ENCODE measurements around the gene MYH11. TPM values are rescaled to one million over a fixed set of nuclear protein-coding genes. Genes with fewer than 3 reads are reported as not detected.

Gene MYH11
- total and polyA plus RNA-seq, 2 experiments from 2014 or later, result 2.0 to 12.2 TPM

DNA sequence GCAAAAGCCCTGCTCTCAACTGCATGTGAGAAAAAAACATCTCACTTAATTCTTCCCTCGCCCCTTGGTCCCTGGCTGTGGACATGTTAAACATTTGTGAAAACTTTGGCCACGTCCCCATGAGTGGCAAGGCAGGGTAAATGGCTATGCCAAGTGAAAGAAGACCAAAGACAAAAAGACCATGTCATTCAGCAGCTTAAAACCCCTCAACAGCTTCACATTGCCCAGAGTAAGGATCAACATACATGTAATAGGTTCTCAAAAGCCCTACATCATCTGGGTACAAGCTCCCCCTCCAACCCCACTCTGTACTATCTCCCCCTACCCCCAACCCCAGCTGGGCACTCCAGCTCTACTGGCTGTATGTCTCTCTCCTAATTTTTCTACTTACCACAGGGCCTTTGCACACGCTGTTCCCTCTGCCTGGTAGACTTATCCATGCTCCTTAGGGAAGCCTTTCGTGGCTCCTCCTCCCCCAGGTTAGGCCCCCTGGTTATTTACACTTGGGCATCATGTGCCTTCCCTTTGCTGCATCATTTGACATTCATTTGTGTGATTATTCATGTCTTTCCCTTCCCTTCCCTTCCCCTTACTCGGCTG, 131.1 kb downstream of the MYH11 start:
- TF ChIP-seq, protein P1, sequence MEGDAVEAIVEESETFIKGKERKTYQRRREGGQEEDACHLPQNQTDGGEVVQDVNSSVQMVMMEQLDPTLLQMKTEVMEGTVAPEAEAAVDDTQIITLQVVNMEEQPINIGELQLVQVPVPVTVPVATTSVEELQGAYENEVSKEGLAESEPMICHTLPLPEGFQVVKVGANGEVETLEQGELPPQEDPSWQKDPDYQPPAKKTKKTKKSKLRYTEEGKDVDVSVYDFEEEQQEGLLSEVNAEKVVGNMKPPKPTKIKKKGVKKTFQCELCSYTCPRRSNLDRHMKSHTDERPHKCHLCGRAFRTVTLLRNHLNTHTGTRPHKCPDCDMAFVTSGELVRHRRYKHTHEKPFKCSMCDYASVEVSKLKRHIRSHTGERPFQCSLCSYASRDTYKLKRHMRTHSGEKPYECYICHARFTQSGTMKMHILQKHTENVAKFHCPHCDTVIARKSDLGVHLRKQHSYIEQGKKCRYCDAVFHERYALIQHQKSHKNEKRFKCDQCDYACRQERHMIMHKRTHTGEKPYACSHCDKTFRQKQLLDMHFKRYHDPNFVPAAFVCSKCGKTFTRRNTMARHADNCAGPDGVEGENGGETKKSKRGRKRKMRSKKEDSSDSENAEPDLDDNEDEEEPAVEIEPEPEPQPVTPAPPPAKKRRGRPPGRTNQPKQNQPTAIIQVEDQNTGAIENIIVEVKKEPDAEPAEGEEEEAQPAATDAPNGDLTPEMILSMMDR (IDR thresholded peaks at IDR 0.05; ENCODE audit: low read depth, low read length), result no peak

DNA sequence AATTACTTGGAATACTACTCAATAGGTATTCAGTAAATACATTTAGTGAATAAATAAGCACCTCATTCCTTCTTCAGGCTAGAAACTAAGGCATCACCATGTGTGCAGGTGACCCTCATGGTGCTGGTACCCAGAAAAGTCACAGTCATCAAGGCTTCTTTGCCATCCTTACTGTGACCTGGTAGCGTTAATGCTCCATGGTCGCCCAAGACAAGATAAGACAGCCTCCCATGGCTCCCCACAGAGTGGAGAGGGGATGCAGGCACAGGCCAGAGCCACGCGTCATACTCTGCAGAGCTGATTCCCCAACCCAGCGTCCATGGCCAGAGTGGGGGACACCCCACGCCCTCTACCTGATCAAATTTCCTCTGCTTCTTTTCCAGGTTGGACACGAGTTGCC, 133.0 kb downstream of the MYH11 start:
- no peak overlapping the region for H3K4me3 ChIP-seq
- DNase-seq (ENCODE audit: low read depth in 1 of 2, low spot score in 1 of 2), result no peak
- TF ChIP-seq, protein P1 (IDR thresholded peaks at IDR 0.05; ENCODE audit: low read depth, low read length), result no peak
- H3K36me3 ChIP-seq, result no peaks in the 10 kb centered on the region
- H3K27ac ChIP-seq, result no peak overlapping the region
- H3K4me1 ChIP-seq (ENCODE audit: low read depth), result no peaks in the 10 kb centered on the region
- no peaks in the 10 kb centered on the region for H3K9me3 ChIP-seq (ENCODE audit: low read depth)
- H3K27me3 ChIP-seq, result no peaks in the 10 kb centered on the region

More for the DNA sequence above, 131.1 kb downstream of the MYH11 start:
- Histone ChIP-seq H3K4me3 (no peak overlapping the region), H3K27me3 (no peaks in the 10 kb centered on the region), H3K27ac (no peak overlapping the region), H3K4me1 (ENCODE audit: low read depth) (no peaks in the 10 kb centered on the region), H3K9me3 (ENCODE audit: low read depth) (no peaks in the 10 kb centered on the region), H3K36me3 (no peaks in the 10 kb centered on the region)
- DNase-seq (ENCODE audit: low read depth in 1 of 2, low spot score in 1 of 2), result no peak

DNA sequence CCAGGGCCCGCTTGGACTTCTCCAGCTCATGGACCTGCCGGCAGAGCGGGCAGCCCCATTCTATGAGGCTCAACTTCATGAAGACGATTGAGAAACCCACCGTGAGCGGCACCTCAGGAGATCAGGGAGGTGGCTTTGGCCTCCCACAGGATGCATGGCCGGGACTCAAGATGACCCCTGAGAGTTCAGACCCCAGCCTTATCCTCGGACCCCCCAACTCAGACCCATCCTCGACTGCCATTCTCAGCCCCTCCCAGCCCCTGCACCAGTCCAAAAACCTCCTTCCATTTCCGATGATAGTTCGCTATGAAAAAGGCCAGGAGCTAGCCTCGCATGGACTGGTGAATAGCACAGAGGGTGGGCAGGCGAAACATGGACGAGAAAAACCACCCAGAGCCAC, 135.8 kb downstream of the MYH11 start:
- DNase-seq (ENCODE audit: low read depth in 1 of 2, low spot score in 1 of 2), result no peak
- H3K36me3 ChIP-seq, result no peaks in the 10 kb centered on the region
- no peak overlapping the region for H3K27ac ChIP-seq
- no peaks in the 10 kb centered on the region for H3K27me3 ChIP-seq
- H3K4me1 ChIP-seq (ENCODE audit: low read depth), result no peaks in the 10 kb centered on the region
- no peaks in the 10 kb centered on the region for H3K9me3 ChIP-seq (ENCODE audit: low read depth)
- TF ChIP-seq, protein P1 (IDR thresholded peaks at IDR 0.05; ENCODE audit: low read depth, low read length), result no peak
- no peak overlapping the region for H3K4me3 ChIP-seq

DNA sequence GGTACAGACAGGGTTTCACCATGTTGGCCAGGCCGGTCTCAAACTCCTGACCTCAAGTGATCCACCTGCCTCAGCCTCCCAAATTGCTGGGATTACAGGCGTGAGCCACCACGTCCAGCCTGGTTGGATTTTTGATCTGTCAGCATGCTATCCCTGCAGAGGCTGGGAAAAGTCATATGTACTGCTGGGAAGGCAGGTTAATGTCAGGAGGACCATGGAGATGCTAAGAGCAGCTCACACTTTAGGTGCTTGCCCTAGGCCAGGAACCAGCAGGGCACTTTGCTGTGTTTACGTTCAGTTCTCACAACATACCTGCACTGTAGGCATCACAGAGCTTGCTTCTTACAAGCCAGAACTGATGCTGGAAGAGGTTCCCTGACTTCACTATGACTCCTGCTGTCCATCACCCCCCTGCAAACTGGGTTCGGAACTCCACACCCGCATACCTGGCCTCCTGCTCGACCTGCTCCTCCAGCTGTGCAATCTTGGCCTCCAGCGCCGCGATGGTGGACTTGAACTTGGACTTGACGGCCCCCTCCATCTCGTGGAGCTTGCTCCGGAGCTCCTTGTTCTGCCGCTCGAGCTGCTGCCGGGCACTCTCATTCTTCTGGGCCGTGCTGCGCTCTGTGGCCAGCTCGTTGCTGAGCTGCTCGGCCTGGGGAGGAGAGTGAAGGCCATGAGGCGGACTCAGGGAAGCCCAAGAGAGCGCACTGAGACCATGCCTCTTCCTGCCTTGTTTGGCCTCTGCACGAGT, 140.0 kb downstream of the MYH11 start:
- Histone ChIP-seq H3K27ac (no peak overlapping the region), H3K4me1 (ENCODE audit: low read depth) (no peaks in the 10 kb centered on the region), H3K4me3 (no peak overlapping the region), H3K9me3 (ENCODE audit: low read depth) (no peaks in the 10 kb centered on the region), H3K27me3 (no peaks in the 10 kb centered on the region), H3K36me3 (no peaks in the 10 kb centered on the region)
- DNase-seq (ENCODE audit: low read depth in 1 of 2, low spot score in 1 of 2), result no peak
- TF ChIP-seq, protein P1 (IDR thresholded peaks at IDR 0.05; ENCODE audit: low read depth, low read length), result no peak

DNA sequence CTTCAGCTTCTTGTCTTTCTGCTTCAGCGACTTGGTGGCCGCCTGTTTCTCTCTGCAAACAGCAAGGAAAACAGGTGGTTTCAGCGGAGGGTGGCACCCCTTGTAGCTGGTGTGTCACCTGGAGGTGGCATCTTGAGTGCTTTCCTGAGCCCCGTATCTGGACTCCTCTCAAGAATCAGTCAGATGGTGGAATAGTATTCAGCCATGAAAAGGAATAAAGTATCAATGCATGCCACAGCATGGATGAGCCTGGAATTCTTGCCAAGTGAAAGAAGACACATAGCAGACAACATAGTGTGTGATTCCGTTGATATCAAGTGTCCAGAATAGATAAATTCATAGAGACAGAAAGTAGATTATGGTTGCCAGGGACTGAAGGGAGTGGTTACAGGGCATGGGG, 141.6 kb downstream of the MYH11 start:
- Histone ChIP-seq H3K27me3 (no peaks in the 10 kb centered on the region), H3K4me3 (no peak overlapping the region), H3K9me3 (ENCODE audit: low read depth) (no peaks in the 10 kb centered on the region), H3K36me3 (no peaks in the 10 kb centered on the region), H3K4me1 (ENCODE audit: low read depth) (no peaks in the 10 kb centered on the region), H3K27ac (no peak overlapping the region)
- DNase-seq (ENCODE audit: low read depth in 1 of 2, low spot score in 1 of 2), result no peak
- TF ChIP-seq, protein P1 (IDR thresholded peaks at IDR 0.05; ENCODE audit: low read depth, low read length), result no peak

All from cardiac muscle cell (in vitro differentiated cells and primary cell).